Measurements from ENCODE around the gene ITGA1. TPM values are rescaled to one million over a fixed set of nuclear protein-coding genes. Genes with fewer than 3 reads are reported as not detected.

The ITGA1 gene
- total RNA-seq, 1 donor from 2014 or later, result 3.2 TPM

DNA sequence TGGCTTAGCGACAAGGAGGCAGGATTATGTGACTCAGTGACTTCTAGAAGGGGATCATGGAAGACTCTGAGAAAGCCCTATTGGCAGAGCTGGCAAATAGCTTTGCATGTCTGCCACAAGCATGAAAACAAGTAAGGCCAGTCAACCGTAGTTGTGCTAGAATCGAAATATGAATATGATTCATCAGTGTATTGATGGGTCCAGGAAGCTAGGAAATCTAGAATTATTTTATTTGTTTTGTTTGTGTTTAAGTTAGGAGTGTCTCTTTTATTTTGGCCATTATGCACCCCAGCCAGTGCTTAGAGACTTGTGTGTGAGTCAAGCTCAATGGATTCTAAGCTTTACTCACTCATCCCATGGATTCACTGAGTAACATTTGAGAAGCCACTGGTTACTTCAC lies 197.6 kb downstream of the ITGA1 start:
- H3K4me3 ChIP-seq (ENCODE audit: low read depth, low read length), result no peak overlapping the region
- TF ChIP-seq, protein P1, sequence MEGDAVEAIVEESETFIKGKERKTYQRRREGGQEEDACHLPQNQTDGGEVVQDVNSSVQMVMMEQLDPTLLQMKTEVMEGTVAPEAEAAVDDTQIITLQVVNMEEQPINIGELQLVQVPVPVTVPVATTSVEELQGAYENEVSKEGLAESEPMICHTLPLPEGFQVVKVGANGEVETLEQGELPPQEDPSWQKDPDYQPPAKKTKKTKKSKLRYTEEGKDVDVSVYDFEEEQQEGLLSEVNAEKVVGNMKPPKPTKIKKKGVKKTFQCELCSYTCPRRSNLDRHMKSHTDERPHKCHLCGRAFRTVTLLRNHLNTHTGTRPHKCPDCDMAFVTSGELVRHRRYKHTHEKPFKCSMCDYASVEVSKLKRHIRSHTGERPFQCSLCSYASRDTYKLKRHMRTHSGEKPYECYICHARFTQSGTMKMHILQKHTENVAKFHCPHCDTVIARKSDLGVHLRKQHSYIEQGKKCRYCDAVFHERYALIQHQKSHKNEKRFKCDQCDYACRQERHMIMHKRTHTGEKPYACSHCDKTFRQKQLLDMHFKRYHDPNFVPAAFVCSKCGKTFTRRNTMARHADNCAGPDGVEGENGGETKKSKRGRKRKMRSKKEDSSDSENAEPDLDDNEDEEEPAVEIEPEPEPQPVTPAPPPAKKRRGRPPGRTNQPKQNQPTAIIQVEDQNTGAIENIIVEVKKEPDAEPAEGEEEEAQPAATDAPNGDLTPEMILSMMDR (conservative IDR thresholded peaks at IDR 0.05; ENCODE audit: low read depth, low read length), result no peak
- no peak for DNase-seq (ENCODE audit: low read depth)

DNA sequence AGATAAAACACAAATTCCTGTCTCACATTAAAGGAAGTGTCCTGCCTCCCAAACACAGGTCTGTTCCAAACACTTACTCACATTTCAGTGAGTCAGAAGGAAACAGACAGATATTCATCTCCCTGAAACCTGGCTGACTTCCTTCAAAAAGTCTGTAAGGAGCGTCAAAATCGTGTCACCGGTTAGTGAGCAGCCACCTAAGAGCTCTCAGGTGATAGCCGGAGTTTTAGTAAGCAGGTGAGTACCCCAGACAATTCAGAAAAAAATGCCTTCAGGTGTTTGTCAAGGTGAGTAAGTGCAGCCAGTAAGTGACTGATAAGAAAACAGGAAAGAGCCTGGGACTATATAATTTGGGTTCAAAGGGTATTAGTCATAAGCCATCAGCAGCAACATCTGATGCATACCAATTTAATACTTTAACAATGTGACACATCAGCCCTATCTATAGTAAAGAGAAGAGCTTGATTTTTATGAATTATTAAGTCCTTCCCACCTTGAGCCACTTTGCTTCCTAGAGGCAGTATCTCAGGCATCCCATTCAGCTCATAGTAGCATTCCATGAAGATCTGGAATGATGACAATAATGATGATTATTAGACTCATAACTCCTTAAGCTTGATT lies 200.1 kb downstream of the ITGA1 start:
- TF ChIP-seq, protein P1 (conservative IDR thresholded peaks at IDR 0.05; ENCODE audit: low read depth, low read length), result no peak
- H3K4me3 ChIP-seq (ENCODE audit: low read depth, low read length), result no peak overlapping the region
- DNase-seq (ENCODE audit: low read depth), result no peak

DNA sequence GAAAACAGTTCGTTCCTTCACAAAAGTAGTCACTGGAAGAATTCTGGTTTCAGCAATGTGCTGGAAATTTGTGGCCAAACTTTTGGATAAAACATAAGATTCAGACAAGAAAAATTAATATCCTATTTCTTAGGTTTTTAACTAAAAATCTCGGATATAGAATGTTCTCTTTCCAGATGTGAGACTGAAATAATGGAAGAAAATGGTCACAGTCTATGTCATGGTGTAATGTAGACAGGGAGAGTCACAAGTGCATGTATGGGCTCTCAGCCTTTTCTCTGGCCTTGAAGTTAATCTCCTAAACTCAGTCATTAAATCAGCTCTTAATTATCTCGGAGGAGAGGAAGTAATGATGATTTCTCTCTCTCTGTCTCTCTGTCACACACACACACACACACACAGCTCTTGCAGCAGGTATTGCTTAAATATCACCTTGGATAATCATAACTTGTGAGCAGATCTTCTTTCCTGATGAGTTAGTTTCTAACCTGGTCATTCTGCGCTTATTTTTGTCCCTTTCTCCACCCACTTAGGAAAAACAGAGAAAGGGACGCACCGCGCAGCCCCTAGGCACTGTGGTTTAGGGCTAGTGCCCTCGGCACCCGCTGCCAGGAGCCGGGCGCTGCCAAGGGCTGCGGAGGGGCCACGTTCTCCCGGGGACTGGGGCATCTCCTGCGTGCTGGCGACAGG lies 200.8 kb downstream of the ITGA1 start:
- DNase-seq (ENCODE audit: low read depth), result no peak
- TF ChIP-seq, protein P1 (conservative IDR thresholded peaks at IDR 0.05; ENCODE audit: low read depth, low read length), result no peak
- H3K4me3 ChIP-seq (ENCODE audit: low read depth, low read length), result peak overlapping the region; percentile 84

DNA sequence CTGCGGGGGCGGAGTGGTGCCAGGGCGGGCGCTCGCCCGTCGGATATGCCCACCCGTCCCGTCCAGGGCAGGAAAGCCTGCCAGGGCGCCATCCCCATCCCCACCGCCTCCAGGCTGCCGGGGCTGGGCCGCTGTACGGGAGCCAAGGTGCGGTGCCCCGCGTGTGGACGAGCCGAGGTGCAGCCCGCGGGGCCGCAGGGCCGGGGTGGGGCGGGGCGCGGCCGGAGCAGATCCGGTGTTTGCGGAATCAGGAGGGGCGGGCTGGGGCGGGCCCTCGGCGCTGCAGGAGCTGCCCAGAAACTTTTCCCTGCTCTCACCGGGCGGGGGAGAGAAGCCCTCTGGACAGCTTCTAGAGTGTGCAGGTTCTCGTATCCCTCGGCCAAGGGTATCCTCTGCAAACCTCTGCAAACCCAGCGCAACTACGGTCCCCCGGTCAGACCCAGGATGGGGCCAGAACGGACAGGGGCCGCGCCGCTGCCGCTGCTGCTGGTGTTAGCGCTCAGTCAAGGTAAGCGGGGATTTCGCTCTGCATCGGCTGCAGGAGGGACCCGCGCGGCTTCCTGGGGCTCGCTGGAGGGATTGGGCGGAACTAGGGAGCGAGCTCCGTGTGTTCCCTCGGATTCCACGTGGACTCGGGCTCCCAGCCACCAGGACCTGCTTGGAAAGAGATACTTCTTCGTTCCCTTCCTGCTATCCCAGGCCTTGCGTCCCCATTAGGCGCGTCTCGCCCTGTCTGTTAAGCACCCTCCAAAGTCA lies 201.5 kb downstream of the ITGA1 start, which contains the start of gene ITGA2:
ITGA2 (plus strand) TSS at position 328 of the 756 bp plus-strand sequence; CDS start at position 445, 117 bp downstream.
- DNase-seq (ENCODE audit: low read depth), result no peak

DNA sequence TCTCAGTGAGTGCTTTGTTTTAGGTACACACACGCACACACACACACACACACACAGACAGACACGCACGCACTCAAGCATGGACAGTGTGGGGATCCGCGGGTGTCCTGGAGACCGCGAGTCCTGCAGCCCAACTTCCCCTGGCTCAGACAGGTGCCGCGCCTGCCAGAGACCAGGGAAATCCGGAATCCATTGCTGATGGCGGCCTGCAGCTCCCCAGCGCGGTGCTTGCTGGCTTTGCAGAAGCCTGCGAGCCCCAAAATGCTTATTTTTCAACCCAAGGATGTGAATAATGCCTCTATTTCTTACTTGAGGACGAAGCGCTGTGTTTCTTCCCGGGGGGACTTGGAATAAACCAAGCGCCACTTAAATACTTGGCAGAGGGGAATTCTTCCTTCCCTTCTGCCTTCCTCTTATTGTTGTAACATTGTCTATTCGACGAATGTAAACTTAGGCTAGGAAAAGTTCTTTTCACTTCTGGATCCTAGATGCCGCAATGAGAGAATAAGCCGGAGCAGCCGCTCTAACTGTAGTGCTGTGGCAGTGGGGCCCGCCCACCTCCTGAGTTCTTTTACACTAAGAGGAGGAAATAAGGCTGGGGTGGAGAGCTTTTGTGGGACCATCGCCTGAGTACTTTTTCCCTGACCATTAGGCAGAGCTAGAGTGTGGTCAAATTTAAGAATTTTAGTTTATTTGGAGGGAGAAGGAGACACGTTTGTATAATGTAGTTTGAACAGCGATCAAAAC lies 202.2 kb downstream of the ITGA1 start:
- DNase-seq (ENCODE audit: low read depth), result no peak
- peak overlapping the region; percentile 84 for H3K4me3 ChIP-seq (ENCODE audit: low read depth, low read length)
- TF ChIP-seq, protein P1 (conservative IDR thresholded peaks at IDR 0.05; ENCODE audit: low read depth, low read length), result peak; percentile 56

More for the DNA sequence above, 201.5 kb downstream of the ITGA1 start, which contains the start of gene ITGA2:
- TF ChIP-seq, protein P1 (conservative IDR thresholded peaks at IDR 0.05; ENCODE audit: low read depth, low read length), result peak; percentile 3
- H3K4me3 ChIP-seq (ENCODE audit: low read depth, low read length), result peak within 1 kb of the TSS; percentile 84

DNA sequence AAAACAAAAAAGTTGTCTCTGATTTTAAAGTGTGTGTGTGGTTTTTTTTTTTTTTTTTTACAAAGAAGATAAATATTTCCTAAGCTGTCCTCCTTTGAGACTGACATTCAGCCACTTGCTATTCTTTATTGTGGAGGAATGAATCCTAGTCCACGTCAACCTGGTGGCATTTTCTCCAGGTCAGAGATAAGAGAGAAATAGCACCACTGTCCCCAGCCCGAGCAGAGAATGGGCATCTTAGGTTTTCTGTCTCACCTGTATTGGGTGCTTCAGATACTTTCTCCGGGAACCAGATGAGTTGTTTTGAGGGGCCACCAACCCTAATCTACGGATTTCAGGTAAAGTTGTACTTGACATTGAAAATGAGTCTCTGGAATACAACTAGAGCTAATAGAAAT lies 202.8 kb downstream of the ITGA1 start:
- TF ChIP-seq, protein P1 (conservative IDR thresholded peaks at IDR 0.05; ENCODE audit: low read depth, low read length), result no peak
- H3K4me3 ChIP-seq (ENCODE audit: low read depth, low read length), result peak overlapping the region; percentile 84
- DNase-seq (ENCODE audit: low read depth), result no peak

All from epithelial cell of proximal tubule (primary cell).